Measurements from ENCODE around the gene FGD2. TPM values are rescaled to one million over a fixed set of nuclear protein-coding genes. Genes with fewer than 3 reads are reported as not detected.
"Not testable (repeated sequence)": the region's sequence is repeated elsewhere in the genome, so short reads cannot be mapped to it uniquely, and the experiment has no call there.

FGD2 gene
- total RNA-seq, 1 donor from 2014 or later = not detected

DNA sequence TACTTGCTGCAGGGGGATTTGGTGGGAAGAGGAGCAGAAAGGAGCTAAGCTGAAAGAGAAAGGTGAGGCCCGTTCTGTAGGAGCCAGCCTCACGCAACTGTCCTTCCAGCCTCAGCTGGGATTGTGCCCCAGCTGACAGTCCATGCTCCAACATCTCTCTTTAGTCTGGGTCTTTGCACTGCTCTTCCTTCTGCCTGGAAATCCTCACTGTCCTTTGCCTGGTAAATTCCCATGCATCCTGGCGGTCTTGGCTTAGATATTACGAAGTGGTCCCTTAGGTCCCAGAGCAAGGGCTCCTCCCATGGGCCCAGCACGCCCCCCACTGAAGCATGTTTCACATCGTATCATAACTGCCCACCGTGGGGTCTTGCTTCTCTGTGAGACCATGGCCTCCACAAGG is 52.2 kb downstream of the FGD2 start:
- TF ChIP-seq, protein P1, sequence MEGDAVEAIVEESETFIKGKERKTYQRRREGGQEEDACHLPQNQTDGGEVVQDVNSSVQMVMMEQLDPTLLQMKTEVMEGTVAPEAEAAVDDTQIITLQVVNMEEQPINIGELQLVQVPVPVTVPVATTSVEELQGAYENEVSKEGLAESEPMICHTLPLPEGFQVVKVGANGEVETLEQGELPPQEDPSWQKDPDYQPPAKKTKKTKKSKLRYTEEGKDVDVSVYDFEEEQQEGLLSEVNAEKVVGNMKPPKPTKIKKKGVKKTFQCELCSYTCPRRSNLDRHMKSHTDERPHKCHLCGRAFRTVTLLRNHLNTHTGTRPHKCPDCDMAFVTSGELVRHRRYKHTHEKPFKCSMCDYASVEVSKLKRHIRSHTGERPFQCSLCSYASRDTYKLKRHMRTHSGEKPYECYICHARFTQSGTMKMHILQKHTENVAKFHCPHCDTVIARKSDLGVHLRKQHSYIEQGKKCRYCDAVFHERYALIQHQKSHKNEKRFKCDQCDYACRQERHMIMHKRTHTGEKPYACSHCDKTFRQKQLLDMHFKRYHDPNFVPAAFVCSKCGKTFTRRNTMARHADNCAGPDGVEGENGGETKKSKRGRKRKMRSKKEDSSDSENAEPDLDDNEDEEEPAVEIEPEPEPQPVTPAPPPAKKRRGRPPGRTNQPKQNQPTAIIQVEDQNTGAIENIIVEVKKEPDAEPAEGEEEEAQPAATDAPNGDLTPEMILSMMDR (IDR thresholded peaks at IDR 0.05) = no peak
- Mint-ChIP-seq H3K4me1 (ENCODE audit: unreplicated experiment) (peaks cover 29% of the 10 kb centered on the region), H3K27me3 (ENCODE audit: unreplicated experiment) (no peaks in the 10 kb centered on the region), H3K4me3 (ENCODE audit: unreplicated experiment) (no peak overlapping the region), H3K27ac (ENCODE audit: unreplicated experiment) (no peak overlapping the region), H3K36me3 (ENCODE audit: unreplicated experiment) (no peaks in the 10 kb centered on the region), H3K9me3 (ENCODE audit: unreplicated experiment) (no peaks in the 10 kb centered on the region)
- DNase-seq (ENCODE audit: extremely low spot score, unreplicated experiment) = no peak

DNA sequence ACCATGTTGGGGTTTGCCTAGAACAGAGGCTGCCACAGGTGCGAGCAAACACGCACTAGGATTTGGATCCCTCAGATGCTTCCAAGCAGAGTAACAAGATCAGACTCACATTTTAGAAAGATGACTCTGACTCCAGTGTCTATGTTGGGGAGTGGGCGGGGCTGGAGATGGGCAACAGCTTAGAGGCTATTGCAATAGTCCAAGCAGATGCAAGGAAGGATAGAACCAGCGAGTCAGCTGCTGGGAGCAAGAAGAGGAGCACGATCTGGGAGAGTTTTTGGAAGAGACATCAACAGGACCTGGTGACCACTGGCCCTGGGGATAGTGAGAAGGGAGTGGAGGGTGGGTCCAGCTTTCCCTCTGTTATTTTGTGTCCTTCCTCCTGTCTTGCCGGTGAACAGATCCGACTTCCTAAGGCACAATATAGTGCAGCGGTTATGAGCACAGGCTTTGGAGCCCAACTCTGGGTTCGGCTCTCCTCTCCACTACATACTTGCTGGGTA is 52.7 kb downstream of the FGD2 start:
- Mint-ChIP-seq H3K36me3 (ENCODE audit: unreplicated experiment) (no peaks in the 10 kb centered on the region), H3K9me3 (ENCODE audit: unreplicated experiment) (no peaks in the 10 kb centered on the region), H3K4me3 (ENCODE audit: unreplicated experiment) (no peak overlapping the region), H3K27ac (ENCODE audit: unreplicated experiment) (peak overlapping the region; percentile 36), H3K4me1 (ENCODE audit: unreplicated experiment) (peaks cover 29% of the 10 kb centered on the region), H3K27me3 (ENCODE audit: unreplicated experiment) (no peaks in the 10 kb centered on the region)
- DNase-seq (ENCODE audit: extremely low spot score, unreplicated experiment) = no peak
- TF ChIP-seq, protein P1 (IDR thresholded peaks at IDR 0.05) = no peak

DNA sequence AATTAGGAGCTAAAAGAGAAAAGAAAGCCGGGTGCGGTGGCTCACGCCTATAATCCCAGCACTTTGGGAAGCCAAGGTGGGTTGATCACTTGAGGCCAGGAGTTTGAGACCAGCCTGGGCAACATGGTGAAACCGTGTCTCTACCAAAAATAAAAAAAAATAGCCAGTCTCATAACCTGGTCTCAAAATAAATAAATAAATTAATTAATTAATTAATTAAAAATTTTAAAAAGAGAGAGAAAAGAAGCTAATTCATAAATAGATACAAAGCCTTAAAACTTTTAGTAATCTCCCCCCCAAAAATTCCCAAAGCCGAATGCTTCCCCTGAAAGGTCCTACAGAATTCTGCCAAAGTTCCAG is 53.5 kb downstream of the FGD2 start:
- not testable (repeated sequence) for H3K4me3 Mint-ChIP-seq (ENCODE audit: unreplicated experiment); H3K27me3 Mint-ChIP-seq (ENCODE audit: unreplicated experiment); DNase-seq (ENCODE audit: extremely low spot score, unreplicated experiment); H3K9me3 Mint-ChIP-seq (ENCODE audit: unreplicated experiment); H3K36me3 Mint-ChIP-seq (ENCODE audit: unreplicated experiment)
- peaks cover 29% of the 10 kb centered on the region for H3K4me1 Mint-ChIP-seq (ENCODE audit: unreplicated experiment)
- peak overlapping the region; percentile 96 for H3K27ac Mint-ChIP-seq (ENCODE audit: unreplicated experiment)

DNA sequence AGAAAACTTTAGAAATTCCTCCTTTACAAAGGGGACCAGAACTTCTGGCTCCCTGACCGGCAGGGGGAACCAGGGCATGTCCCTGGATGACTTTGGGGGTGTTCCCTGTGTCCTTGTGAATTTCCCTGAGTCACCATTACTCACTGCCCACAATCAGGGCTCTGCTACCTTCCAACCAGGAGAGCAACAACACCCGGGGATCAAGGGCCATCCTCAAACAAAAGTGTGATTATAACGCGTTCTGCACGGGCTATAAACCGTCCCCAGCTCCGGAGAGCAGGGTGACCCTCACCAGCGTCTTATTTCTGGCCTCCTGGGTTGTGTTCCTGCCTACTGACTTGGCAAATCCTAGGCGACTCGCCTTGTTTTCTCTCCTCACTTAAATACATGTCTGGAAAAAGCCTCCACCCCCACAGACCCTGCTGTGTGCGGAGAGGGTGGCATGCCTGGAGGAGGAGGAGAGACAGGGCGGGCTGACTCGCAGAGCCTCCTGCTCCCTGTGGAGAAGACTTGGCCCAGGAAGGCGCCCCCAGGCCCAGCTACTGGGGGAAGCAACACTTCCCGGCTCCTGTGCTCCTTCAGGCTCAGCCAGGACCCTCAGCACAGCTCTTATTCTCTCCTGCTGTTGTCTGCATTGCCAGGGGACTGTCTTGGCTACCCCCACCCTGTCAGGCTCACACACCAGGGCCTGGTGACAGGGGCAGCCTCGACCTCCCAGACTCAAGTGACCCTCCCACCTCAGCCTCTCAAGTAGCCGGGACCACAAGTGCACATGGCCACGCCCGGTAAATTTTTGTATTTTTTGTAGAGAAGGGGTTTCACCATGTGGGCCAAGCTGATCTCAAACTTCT is 54.1 kb downstream of the FGD2 start:
- Mint-ChIP-seq H3K27me3 (ENCODE audit: unreplicated experiment) (no peaks in the 10 kb centered on the region), H3K36me3 (ENCODE audit: unreplicated experiment) (no peaks in the 10 kb centered on the region), H3K9me3 (ENCODE audit: unreplicated experiment) (no peaks in the 10 kb centered on the region), H3K4me3 (ENCODE audit: unreplicated experiment) (peak overlapping the region; percentile 41), H3K27ac (ENCODE audit: unreplicated experiment) (peak overlapping the region; percentile 96), H3K4me1 (ENCODE audit: unreplicated experiment) (peaks cover 29% of the 10 kb centered on the region)
- TF ChIP-seq, protein P1 (IDR thresholded peaks at IDR 0.05) = peak; percentile 72
- DNase-seq (ENCODE audit: extremely low spot score, unreplicated experiment) = peak; percentile 89

DNA sequence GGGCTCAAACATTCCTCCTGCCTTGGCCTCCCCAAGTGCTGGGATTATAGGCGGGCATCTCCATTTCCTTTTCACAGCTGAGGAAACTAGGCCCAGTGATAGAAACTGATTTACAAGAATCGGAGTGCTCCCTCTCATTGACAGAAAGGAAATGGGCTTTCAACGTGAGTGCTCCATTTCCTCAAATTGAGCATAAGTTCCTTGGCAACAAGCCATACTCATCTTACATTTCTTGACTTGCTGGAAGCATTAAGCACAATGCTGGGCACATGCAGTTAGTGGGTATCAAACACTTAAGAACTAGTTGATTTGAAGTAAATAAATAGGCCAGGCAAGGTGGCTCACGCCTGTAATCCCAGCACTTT is 54.7 kb downstream of the FGD2 start:
- DNase-seq (ENCODE audit: extremely low spot score, unreplicated experiment) = no peak
- no peaks in the 10 kb centered on the region for H3K36me3 Mint-ChIP-seq (ENCODE audit: unreplicated experiment)
- TF ChIP-seq, protein P1 (IDR thresholded peaks at IDR 0.05) = no peak
- H3K4me3 Mint-ChIP-seq (ENCODE audit: unreplicated experiment) = no peak overlapping the region
- H3K27me3 Mint-ChIP-seq (ENCODE audit: unreplicated experiment) = no peaks in the 10 kb centered on the region
- H3K9me3 Mint-ChIP-seq (ENCODE audit: unreplicated experiment) = no peaks in the 10 kb centered on the region
- peak overlapping the region; percentile 96 for H3K27ac Mint-ChIP-seq (ENCODE audit: unreplicated experiment)
- H3K4me1 Mint-ChIP-seq (ENCODE audit: unreplicated experiment) = peaks cover 29% of the 10 kb centered on the region

Data from osteocyte (in vitro differentiated cells).